ENCODE results near the gene LDAH.

GRCh38 chr2:20771299-20771698 is 51.6 kb downstream of the LDAH start:
- TF ChIP-seq EZH2 (optimal IDR thresholded peaks at IDR 0.05; ENCODE audit: low read depth, low read length) = no peak
- no peak for TF ChIP-seq CTCF (IDR thresholded peaks at IDR 0.05; ENCODE audit: low read length)
